GM12891 (cell line): ENCODE results near the gene HOXA6.

Experiments used
- DNase-seq: peaks from one replicate; pipeline ENCODE4 v3.0.0; 2011; ENCODE audit warnings: low spot score; ENCODE audit not compliant: insufficient read length
- FAIRE-seq: peaks from 2 replicates; lab custom pipeline; 2011; peaks lifted over from hg19 to GRCh38; lab: Jason Lieb, UNC
- PAX5 ChIP-seq: IDR thresholded peaks from 2 replicates; pipeline ENCODE4 v1.6.1; 2011; ENCODE audit warnings: low read length, moderate library complexity, mild to moderate bottlenecking; ENCODE audit not compliant: insufficient read depth, severe bottlenecking
- POLR2A ChIP-seq: IDR thresholded peaks from 2 replicates; pipeline ENCODE4 v1.6.1; 2011; ENCODE audit warnings: low read depth, low read length, control low read depth
- POLR2AphosphoS5 ChIP-seq: IDR thresholded peaks from 2 replicates; pipeline ENCODE4 v1.6.1; 2011; ENCODE audit warnings: low read depth, low read length, control low read depth
- POU2F2 ChIP-seq: IDR thresholded peaks from 2 replicates; pipeline ENCODE4 v1.6.1; 2011; ENCODE audit warnings: low read depth, mild to moderate bottlenecking, control low read depth, low read length, moderate library complexity
- SPI1 ChIP-seq: IDR thresholded peaks from 2 replicates; pipeline ENCODE4 v1.6.1; 2011; ENCODE audit warnings: low read depth, low read length, control low read depth
- TAF1 ChIP-seq: IDR thresholded peaks from 2 replicates; pipeline ENCODE4 v1.6.1; 2011; ENCODE audit warnings: low read depth, low read length, control low read depth

The HOXA6 gene

DNA sequence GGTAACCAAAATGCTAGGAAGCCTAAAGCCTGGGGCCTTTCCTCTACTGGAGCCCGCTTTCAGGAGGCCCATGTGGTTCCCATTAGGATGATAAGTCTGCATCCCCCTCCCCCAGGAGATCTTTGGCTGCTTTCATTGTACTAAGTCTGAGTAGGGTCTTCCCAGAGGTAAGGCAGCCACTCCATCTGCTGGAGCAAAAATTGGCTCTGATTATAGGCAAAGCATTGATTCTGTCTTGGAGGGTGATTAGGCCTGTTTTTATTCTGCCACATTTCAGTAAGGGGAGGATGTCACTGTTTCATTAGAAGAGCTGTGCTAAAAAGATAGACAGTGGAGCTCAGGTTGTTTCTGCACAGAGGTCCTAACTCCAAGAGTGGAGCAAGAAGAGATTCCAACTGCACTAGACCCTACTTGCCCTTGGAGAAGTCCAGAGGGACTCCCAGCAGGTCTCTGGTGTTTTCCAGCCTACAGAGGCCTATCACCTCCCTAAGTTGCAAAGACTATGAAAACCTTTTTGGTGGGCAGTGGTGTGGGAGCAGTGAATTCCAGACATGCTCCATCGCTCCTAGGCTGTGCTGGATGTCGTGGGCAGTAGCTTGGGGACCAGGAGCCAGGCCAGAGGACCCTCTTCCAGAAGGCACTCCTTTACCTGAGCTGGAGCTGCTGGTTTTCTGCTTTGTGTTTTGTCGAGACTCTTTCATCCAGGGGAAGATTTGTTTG is 37.9 kb downstream of the HOXA6 start:
- FAIRE-seq (no peak), DNase-seq (no peak)
- no peak for TF ChIP-seq TAF1
- TF ChIP-seq SPI1, result no peak
- no peak for TF ChIP-seq POLR2AphosphoS5
- TF ChIP-seq POLR2A, result no peak
- no peak for TF ChIP-seq POU2F2
- TF ChIP-seq PAX5, result no peak

DNA sequence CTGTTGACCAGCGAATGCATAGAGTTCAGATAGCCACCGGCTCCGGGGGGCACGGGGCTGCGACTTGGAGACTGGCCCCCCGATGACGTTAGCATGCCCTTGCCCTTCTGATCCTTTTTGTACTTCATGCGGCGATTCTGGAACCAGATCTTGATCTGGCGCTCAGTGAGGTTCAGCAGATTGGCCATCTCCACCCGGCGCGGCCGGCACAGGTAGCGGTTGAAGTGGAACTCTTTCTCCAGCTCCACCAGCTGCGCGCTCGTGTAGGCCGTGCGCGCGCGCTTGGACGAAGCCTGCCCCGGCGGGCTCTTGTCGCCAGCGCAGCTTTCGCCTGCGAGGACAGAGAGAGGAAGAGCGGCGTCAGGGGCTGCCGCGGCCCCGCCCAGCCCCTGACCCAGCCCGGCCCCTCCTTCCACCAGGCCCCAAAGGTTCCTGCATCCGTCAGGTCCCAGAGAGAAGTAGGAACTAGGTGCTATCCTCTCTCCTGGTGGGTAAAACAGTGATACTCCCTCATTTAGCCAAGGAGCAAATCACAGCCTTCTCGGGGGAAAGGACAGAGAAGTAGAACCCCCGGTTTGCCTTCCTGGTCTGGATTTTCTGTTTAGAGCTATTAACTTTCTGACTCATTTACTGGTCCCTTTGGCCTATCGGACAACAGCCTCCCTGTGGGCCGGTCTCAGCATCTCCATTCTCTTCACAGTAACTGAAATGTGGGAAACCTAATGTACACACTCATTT is 39.0 kb downstream of the HOXA6 start:
- FAIRE-seq, result no peak
- TF ChIP-seq PAX5 (no peak), POLR2A (no peak), SPI1 (no peak), POU2F2 (no peak), POLR2AphosphoS5 (no peak), TAF1 (no peak)
- DNase-seq, result no peak

DNA sequence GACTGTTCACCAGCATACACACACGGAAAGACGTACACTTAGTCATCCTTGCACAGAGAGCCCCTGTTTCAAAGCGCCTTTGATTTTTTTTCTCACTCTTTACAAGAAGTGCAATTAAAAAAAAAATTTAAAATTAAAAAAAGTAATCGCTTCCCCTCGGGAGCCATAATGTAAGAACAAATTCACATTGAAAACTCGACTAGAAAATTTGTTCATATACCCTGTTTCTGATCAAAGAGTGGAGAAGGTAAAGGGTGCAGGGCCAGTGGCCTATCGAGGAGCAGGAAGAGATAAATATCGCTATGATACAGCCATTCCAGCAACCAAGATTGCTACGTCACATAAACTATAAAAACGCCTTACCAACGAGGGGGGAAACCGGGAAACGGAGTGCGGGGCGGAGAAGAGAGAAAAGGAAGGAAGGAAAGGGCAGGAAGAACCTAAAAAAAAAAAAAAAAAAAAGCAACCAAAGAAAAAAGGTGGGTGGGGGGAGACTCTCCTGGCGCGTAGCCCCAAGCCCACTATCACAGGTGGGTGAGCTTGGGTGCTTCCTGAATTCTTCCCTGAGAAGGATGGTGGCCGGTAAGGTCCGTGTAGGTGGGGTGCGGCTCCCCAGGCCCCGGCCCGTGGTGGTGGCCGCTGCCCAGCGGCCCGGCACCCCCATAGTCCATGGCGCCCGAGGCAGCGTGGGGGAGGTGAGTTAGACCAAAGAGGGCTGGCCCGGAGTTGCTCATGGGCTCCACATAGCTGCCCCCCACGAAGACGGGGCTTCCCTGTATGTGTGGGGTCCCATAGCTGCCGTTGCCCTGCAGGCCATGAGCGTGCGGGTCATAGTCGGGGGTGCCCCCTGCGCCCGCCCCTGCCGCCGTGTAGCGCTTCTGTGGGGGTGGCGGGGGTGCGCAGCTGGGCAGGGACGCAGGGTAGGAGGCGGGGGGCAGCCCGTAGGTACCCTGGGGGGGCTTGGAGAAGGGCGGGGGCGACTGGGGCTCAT is 39.9 kb downstream of the HOXA6 start:
- FAIRE-seq (no peak), DNase-seq (no peak)
- TF ChIP-seq POLR2AphosphoS5, result no peak
- TF ChIP-seq SPI1, result no peak
- no peak for TF ChIP-seq TAF1
- no peak for TF ChIP-seq POU2F2
- no peak for TF ChIP-seq POLR2A
- TF ChIP-seq PAX5, result no peak

DNA sequence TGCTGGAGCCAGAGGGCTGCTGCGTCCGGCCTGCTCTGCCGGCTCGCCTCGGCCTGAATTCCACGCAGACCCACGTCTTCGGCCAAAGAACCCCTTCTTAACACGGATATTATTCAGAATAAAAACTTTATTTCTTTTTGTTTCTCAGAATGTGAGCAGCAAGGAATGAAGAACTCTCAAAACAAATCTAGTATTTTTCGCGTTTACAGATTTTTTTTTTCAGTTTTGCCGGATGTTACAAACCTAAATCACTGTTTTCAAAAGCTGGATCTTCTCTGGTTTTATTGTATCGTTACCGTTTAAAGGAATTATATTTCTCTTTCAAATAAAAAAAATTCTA is 40.7 kb downstream of the HOXA6 start:
- TF ChIP-seq PAX5 (no peak), TAF1 (no peak), POLR2A (no peak), POU2F2 (no peak), SPI1 (no peak), POLR2AphosphoS5 (no peak)
- DNase-seq (no peak), FAIRE-seq (no peak)

DNA sequence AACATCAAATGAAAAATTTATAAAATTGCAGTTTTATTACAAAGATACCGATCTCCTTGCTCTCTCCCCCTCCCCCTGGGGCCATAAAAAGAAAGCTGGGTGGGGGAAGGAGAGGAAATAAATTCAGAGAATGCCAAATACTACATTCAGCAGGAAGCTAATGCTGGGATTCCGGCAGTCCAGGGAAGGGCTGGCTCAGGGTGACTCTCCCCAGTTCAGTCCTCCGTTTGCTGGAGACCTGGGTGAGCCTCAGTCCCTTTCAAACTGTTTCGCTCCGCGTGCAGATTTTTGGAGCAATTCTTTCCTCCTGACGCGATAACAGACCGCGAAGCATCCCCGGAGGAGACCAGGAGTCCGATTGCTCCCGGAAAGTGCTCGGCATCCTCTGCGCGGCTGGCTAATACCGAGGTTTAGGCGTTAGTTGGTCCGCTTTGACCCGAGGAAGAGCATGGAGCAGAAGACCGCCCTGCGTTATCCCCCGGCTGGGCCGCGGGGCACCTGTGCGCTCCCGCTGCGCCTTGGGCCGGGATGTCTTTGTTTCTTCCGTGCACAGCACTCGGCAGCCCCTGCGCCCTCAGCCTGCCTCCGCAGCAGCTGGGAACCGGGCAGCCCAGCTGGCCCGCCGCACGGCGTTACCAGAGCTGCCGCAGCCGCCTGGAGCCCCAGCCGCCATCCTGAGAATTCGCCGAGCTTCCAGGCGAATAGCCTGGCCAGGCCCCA is 41.2 kb downstream of the HOXA6 start:
- DNase-seq (no peak), FAIRE-seq (no peak)
- TF ChIP-seq POLR2A, result no peak
- TF ChIP-seq POU2F2, result no peak
- TF ChIP-seq TAF1, result no peak

DNA sequence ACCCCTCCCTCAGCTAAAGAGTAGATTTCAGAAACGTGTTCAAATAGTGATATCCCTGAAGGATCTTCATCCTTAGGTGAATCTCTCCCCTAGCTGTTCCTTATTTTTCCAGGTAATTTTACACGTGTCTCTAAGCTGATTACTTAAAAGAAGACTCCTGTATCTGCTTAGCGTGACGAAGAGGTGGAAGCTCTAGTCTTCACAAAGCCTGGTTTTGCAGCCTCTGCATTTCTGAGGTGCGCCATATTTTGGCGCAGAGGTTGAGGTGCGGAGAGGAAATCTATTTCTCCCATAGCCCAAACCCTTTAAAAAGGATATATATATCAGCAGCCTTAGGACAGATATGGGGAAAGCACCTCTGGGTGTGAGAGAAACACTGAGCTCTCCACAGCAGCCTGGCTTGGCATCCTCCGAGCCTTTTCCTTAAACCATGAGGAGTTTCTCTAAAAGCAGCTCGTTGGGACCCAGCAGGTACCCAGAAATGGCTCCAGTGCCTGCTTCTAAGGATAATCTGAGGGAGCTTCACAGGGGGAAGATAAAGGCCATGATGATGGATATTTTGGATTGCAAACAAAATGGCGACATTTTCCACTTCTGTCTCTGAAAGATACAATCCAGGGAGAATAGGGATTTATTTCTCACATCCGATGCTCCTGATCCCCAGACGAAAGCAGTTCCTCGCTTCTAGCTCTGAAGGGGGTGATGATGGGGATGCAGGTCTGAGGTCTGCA is 42.1 kb downstream of the HOXA6 start:
- TF ChIP-seq PAX5, result no peak
- no peak for TF ChIP-seq TAF1
- TF ChIP-seq POLR2AphosphoS5, result no peak
- TF ChIP-seq SPI1, result no peak
- TF ChIP-seq POU2F2, result no peak
- no peak for TF ChIP-seq POLR2A
- no peak for FAIRE-seq
- no peak for DNase-seq

DNA sequence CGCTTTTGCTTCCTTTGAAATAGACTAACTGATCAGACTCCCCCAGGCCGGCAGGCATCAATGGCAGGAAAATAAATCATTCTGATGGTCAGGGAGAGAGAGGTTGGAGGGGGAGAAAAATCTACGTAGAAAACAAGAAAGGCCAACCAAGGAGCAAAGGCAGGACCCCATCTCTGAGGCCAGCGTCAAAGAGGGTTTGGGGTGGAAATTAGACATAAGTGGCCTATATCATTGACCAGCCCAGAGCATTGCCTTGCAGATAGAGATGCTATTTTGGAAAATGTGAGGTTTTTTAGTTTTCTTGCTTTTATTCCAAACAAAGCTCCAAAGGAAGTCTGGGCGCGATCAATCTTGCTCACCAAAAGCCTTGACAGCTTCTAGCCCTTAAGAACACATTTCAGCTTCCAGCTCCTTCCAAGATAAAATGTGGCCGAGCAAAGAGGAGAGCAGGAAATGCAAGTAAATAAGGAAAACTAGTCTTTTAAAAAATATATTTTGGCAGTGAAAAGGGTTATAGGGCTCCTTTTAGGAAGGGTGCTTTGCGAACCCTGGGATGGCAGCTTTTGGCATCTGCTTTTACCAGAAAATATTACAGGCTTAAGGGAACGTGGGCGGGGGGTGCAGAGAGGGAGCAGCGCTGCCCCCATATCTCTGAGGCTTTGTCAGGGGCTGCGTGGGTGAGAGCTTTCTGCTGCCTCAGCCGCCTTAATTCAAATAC is 43.1 kb downstream of the HOXA6 start:
- DNase-seq (no peak), FAIRE-seq (no peak)
- no peak for TF ChIP-seq TAF1
- no peak for TF ChIP-seq PAX5
- TF ChIP-seq POU2F2, result no peak
- no peak for TF ChIP-seq SPI1

DNA sequence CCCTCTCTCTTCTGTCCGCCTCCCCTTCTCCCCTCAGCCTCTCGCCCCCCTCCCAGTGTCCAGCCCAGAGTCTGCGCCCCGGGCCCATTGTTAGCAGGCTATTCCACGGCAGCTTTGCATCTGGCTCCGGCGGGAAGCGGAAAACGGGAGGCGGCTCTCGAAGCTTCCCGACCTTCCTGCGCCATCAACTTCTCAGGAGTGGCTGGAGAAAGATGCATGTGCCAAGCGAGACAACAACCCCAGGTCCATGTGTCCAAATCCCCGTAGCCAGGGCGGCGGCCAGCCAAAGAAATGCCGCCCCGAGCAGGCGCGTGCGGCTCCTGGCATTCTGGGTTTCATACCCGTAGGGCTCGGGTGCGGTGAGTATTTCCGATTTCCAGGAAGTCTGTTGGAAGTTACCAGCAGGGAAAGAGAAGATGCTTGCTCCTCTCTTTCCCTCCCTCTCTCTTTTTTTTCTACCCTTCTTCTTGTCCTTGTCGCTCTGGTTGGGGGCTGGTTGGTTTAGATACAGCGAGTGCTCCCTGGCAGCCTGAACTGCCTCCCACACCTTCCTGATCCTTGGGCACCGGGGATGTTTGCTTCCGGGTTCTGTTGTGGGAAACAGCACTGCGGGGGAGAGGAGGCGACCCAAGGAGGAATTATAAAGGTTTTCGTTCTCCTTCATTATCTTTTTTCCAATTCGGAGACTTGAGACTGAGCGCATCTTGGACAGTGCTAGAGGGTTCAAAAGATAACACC is 43.9 kb downstream of the HOXA6 start:
- FAIRE-seq (no peak), DNase-seq (no peak)
- TF ChIP-seq POLR2A, result no peak
- TF ChIP-seq POLR2AphosphoS5, result no peak
- no peak for TF ChIP-seq TAF1
- TF ChIP-seq SPI1, result no peak
